HepG2 (cell line): Measurements from ENCODE around the gene SMIM13. TPM values are rescaled to one million over a fixed set of nuclear protein-coding genes. Genes with fewer than 3 reads are reported as not detected.
A peak's percentile ranks its signal among the peaks of the same experiment; 100 is the strongest.

Experiments used
- ATAC-seq: fragments of 200-7000 bp; cut with Tn5 transposase; 3 replicates; pipeline ENCODE4 v1.9.1; 2020; ENCODE audit warnings: mild to moderate bottlenecking, moderate library complexity
- BruUV-seq: library from RNA; stranded (reverse); fragments of 400-500 nt; replicated peaks from 2 replicates; lab custom pipeline; 2021; lab: Mats Ljungman, UMichigan
- CTCF ChIA-PET: fragments of 300-600 bp; formaldehyde crosslinking; extraction: SDS; loops from one replicate; lab custom pipeline; 2021; ENCODE audit warnings: low total read pairs, inconsistent platforms, low intra/inter-chr PET ratio; lab: Yijun Ruan, JAX
- POLR2A ChIA-PET: fragments of 350-600 bp; sonication (Branson Sonifier 250); formaldehyde crosslinking; loops from one replicate; lab custom pipeline; 2020; ENCODE audit warnings: antibody characterized with exemption, inconsistent platforms; lab: Yijun Ruan, JAX
- DNase-seq: peaks from one replicate; pipeline ENCODE4 v3.0.0-alpha.2; 2015; ENCODE audit warnings: low spot score
- FAIRE-seq: peaks from 3 replicates; lab custom pipeline; 2011; peaks lifted over from hg19 to GRCh38; lab: Jason Lieb, UNC
- H2AFZ ChIP-seq: one replicate; pipeline ENCODE4 v1.6.1; 2011; ENCODE audit warnings: low read length, inconsistent platforms
- H3K27ac ChIP-seq: fragments of 300-600 bp; 3 replicates; pipeline ENCODE4 v1.8.0; 2011; ENCODE audit warnings: mixed run types, mild to moderate bottlenecking, mixed read lengths, low read length, inconsistent platforms; ENCODE audit not compliant: insufficient read depth; ENCODE audit errors: extremely low read length
- H3K27me3 ChIP-seq, 2 experiments: fragments of 200-600 bp in 1 of 2; 2 replicates in 1 of 2; 3 replicates in 1 of 2; pipeline versions ENCODE4 v1.6.0 to v1.8.0; 2011; ENCODE audit warnings: low read length in 2 of 2, mild to moderate bottlenecking in 2 of 2, moderate library complexity in 2 of 2, inconsistent platforms in 1 of 2; ENCODE audit not compliant: insufficient read depth in 2 of 2, control insufficient read depth in 1 of 2
- H3K36me3 ChIP-seq, 2 experiments: fragments of 200-600 bp in 1 of 2; replicated peaks in 1 of 2; 2 replicates in 1 of 2; 3 replicates in 1 of 2; pipeline versions ENCODE4 v1.5.1 to v1.8.0; 2011; ENCODE audit warnings: low read length in 2 of 2, inconsistent platforms in 1 of 2; ENCODE audit not compliant: insufficient read depth in 2 of 2, control insufficient read depth in 1 of 2
- H3K4me1 ChIP-seq: 2 replicates; pipeline ENCODE4 v1.5.1; 2012; ENCODE audit warnings: low read length, inconsistent platforms; ENCODE audit not compliant: insufficient read depth
- H3K4me2 ChIP-seq: 2 replicates; pipeline ENCODE4 v1.6.0; 2011; ENCODE audit warnings: low read depth, low read length, inconsistent platforms
- H3K4me3 ChIP-seq, 3 experiments: fragments of 200-600 bp in 1 of 3; sonication (generic), shearing (Covaris generic) in 1 of 3; replicated peaks in 1 of 3; 2 replicates each; pipeline ENCODE4 v1.5.1; 2011 to 2016; ENCODE audit warnings: low read length in 3 of 3, inconsistent platforms in 2 of 3, low read depth in 2 of 3, mild to moderate bottlenecking in 2 of 3, control low read depth in 1 of 3, mixed read lengths in 1 of 3; ENCODE audit not compliant: insufficient read depth in 1 of 3
- H3K79me2 ChIP-seq: one replicate; pipeline ENCODE4 v1.6.1; 2011; ENCODE audit warnings: low read length, inconsistent platforms; ENCODE audit not compliant: insufficient read depth
- H3K9ac ChIP-seq: 2 replicates; pipeline ENCODE4 v1.6.0; 2011; ENCODE audit warnings: mild to moderate bottlenecking, low read depth, low read length, inconsistent platforms; ENCODE audit not compliant: insufficient read depth
- H3K9me3 ChIP-seq: 2 replicates; pipeline ENCODE4 v1.5.1; 2012; ENCODE audit warnings: mild to moderate bottlenecking, low read length
- H4K20me1 ChIP-seq: 2 replicates; pipeline ENCODE4 v1.6.0; 2011; ENCODE audit warnings: inconsistent platforms, mild to moderate bottlenecking, low read length, moderate library complexity; ENCODE audit not compliant: insufficient read depth
- ATF7-NPFF ChIP-seq: sonication (generic); formaldehyde crosslinking; IDR thresholded peaks from 2 replicates; pipeline ENCODE4 v1.8.1; 2023; ENCODE audit warnings: mild to moderate bottlenecking, low read depth, missing genetic modification reagents, moderate library complexity
- CBX5 ChIP-seq: sonication (generic); formaldehyde crosslinking; IDR thresholded peaks from 2 replicates; pipeline ENCODE4 v1.4.0; 2020; ENCODE audit warnings: missing genetic modification reagents, borderline replicate concordance
- FOSL2 ChIP-seq: sonication (generic); formaldehyde crosslinking; IDR thresholded peaks from 2 replicates; pipeline ENCODE4 v1.4.0; 2020; ENCODE audit warnings: missing genetic modification reagents
- PLRG1 ChIP-seq: fragments of 450-650 bp; conservative IDR thresholded peaks from 2 replicates; pipeline ENCODE4 v1.6.1; 2016
- POLR2AphosphoS2 ChIP-seq: IDR thresholded peaks from 2 replicates; pipeline ENCODE4 v1.6.1; 2011; ENCODE audit warnings: low read depth, low read length, improper control_type of control experiment
- RXRA ChIP-seq: sonication (generic); formaldehyde crosslinking; IDR thresholded peaks from 2 replicates; pipeline ENCODE4 v1.5.1; 2020; ENCODE audit warnings: missing genetic modification reagents
- SALL1 ChIP-seq: sonication (generic); formaldehyde crosslinking; IDR thresholded peaks from 2 replicates; pipeline ENCODE4 v1.8.0; 2022; ENCODE audit warnings: mild to moderate bottlenecking, missing genetic modification reagents
- ZNF235 ChIP-seq: sonication (generic); formaldehyde crosslinking; IDR thresholded peaks from 2 replicates; pipeline ENCODE4 v1.8.1; 2023; ENCODE audit warnings: mild to moderate bottlenecking, missing genetic modification reagents, borderline replicate concordance
- ZNF296 ChIP-seq: sonication (generic); formaldehyde crosslinking; conservative IDR thresholded peaks from 2 replicates; pipeline ENCODE4 v1.5.0; 2020; ENCODE audit warnings: mild to moderate bottlenecking, missing genetic modification reagents
- WGBS: methylation state at CpG from one replicate; pipeline ENCODE4 v1.1.6; 2017; ENCODE audit warnings: low lambda C conversion rate; 5-methylcytosine and 5-hydroxymethylcytosine counted together
- in situ Hi-C: cut with HindIII; loops from 2 replicates; pipeline ENCODE4 v1.10.0; 2017; ENCODE audit warnings: low pct_unique_long_range_greater_than_20kb; ENCODE audit not compliant: extremely low pct_ligation_motif_present
- intact Hi-C: fragments of 100-400 bp; cut with micrococcal nuclease; formaldehyde crosslinking; loops from one replicate; pipeline ENCODE4 v1.10.0; 2022; ENCODE audit not compliant: unreplicated experiment
- polyA plus RNA-seq, 8 experiments: library from polyadenylated mRNA; depleted of rRNA in 3 of 8; stranded (reverse) in 7 of 8; unstranded in 1 of 8; fragments of >200 nt; fragmentation: Illumina TruSeq in 4 of 8; extraction: Trizol in 4 of 8; gene quantifications; 2 replicates each; pipeline versions ENCODE4 v1.2.1 to v1.2.3, GENCODE V29; 2011 to 2016; ENCODE audit warnings: low read depth in 4 of 8, missing spikeins in 1 of 8, mixed read lengths in 1 of 8; ENCODE audit not compliant: insufficient read depth in 1 of 8
- total RNA-seq, 5 experiments: library from RNA; depleted of rRNA; stranded (reverse); fragments of >200 nt; fragmentation: Illumina TruSeq; extraction: Trizol; gene quantifications; 2 replicates each; pipeline ENCODE4 v1.2.3, GENCODE V29; 2016; ENCODE audit warnings: low read depth in 1 of 5
- TF ChIP-seq, protein P1 (sequence below): sonication (generic); IDR thresholded peaks from 2 replicates; pipeline ENCODE4 v1.6.1; 2016; ENCODE audit warnings: low read depth, borderline replicate concordance
- TF ChIP-seq, protein P2 (sequence below): sonication (generic); formaldehyde crosslinking; IDR thresholded peaks from 2 replicates; pipeline ENCODE4 v1.9.0; 2021; ENCODE audit warnings: missing genetic modification reagents, borderline replicate concordance

The SMIM13 gene
- total and polyA plus RNA-seq, 2 of the 13 experiments (the other 11 are each of a cell fraction or from before 2014, with no cell fraction given) = 2.7 to 10.2 TPM

DNA sequence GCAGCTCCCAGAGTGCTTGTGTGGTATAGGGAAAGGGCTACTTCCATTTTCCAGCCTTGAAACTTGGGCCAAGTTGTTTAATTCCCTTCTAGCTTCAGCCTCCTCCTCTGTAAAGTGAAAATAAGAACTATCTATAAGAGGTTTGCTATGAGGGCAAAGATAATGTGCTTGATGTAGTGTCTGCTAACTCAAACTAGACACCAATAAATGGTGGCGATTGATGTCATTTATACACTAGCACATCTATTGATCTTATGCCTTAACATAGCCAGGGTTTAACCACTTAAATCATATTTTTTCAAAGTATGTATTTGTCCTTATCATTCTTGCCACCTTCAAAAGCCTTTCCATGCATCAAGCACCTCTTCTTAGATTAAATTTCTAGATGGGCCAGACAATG, 83.6 kb downstream of the SMIM13 start:
- no peak overlapping the region for H2AFZ ChIP-seq
- H3K79me2 ChIP-seq = no peaks in the 10 kb centered on the region
- no peak overlapping the region for H3K4me2 ChIP-seq
- FAIRE-seq (no peak), ATAC-seq (no peak), DNase-seq (no peak)
- H3K9ac ChIP-seq = no peak overlapping the region
- intact Hi-C loops = loop anchor here (10.0 kb wide), 1 partner anchor 398 kb away; no protein-coding TSS in a partner anchor
- H3K4me3 ChIP-seq = no peak overlapping the region
- no peak for TF ChIP-seq ZNF235
- no peak for TF ChIP-seq POLR2AphosphoS2
- TF ChIP-seq, protein P1, sequence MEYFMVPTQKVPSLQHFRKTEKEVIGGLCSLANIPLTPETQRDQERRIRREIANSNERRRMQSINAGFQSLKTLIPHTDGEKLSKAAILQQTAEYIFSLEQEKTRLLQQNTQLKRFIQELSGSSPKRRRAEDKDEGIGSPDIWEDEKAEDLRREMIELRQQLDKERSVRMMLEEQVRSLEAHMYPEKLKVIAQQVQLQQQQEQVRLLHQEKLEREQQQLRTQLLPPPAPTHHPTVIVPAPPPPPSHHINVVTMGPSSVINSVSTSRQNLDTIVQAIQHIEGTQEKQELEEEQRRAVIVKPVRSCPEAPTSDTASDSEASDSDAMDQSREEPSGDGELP = no peak
- TF ChIP-seq FOSL2 (CRISPR knock-in tag) = no peak
- no peak for TF ChIP-seq ZNF296 (CRISPR knock-in tag)
- TF ChIP-seq ATF7-NPFF = no peak
- no peak for TF ChIP-seq PLRG1
- ChIA-PET POLR2A (no interaction called here), CTCF (no interaction called here)
- no peaks in the 10 kb centered on the region for H3K27me3 ChIP-seq
- 92% methylated on average over 1 of the region's 1 CpG for WGBS
- no peaks in the 10 kb centered on the region for H3K36me3 ChIP-seq
- H3K4me1 ChIP-seq = peaks cover 59% of the 10 kb centered on the region
- no TSS peak for BruUV-seq
- in situ Hi-C loops = no loop called here
- H4K20me1 ChIP-seq = no peaks in the 10 kb centered on the region
- no peak overlapping the region for H3K27ac ChIP-seq
- no peaks in the 10 kb centered on the region for H3K9me3 ChIP-seq

DNA sequence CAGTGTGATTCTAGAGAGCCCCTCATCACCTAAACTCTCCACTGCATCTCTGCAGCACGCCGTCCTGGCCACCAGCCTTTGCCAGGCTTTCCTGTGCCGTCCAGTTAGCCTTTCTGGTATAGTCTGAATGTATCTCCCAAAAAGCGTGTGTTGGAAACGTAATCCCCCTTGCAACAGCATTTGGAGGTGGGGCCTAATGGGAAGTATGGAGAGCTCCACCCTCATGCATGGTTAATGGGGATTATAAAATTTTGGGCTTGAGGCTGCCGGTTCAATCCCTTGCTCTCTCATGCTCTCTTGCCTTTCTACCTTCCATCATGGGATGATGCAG, 85.4 kb downstream of the SMIM13 start:
- 0 out of 2 replicates have a peak, but pooled peaks have one; percentile 26 for TF ChIP-seq CBX5
- 0 out of 2 replicates have a peak, but pooled peaks have one; percentile 10 for TF ChIP-seq RXRA
- TF ChIP-seq, protein P2, sequence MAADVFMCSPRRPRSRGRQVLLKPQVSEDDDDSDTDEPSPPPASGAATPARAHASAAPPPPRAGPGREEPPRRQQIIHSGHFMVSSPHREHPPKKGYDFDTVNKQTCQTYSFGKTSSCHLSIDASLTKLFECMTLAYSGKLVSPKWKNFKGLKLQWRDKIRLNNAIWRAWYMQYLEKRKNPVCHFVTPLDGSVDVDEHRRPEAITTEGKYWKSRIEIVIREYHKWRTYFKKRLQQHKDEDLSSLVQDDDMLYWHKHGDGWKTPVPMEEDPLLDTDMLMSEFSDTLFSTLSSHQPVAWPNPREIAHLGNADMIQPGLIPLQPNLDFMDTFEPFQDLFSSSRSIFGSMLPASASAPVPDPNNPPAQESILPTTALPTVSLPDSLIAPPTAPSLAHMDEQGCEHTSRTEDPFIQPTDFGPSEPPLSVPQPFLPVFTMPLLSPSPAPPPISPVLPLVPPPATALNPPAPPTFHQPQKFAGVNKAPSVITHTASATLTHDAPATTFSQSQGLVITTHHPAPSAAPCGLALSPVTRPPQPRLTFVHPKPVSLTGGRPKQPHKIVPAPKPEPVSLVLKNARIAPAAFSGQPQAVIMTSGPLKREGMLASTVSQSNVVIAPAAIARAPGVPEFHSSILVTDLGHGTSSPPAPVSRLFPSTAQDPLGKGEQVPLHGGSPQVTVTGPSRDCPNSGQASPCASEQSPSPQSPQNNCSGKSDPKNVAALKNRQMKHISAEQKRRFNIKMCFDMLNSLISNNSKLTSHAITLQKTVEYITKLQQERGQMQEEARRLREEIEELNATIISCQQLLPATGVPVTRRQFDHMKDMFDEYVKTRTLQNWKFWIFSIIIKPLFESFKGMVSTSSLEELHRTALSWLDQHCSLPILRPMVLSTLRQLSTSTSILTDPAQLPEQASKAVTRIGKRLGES (CRISPR knock-in tag) = no peak
- 0 out of 2 replicates have a peak, but pooled peaks have one; percentile 6 for TF ChIP-seq SALL1 (CRISPR knock-in tag)
- DNase-seq (no peak), FAIRE-seq (no peak), ATAC-seq (peak; percentile 13)
- Histone ChIP-seq H3K36me3 (peaks cover 0 to 5% of the 10 kb centered on the region in 2 experiments; a peak in 2 of 5 replicates), H3K79me2 (no peaks in the 10 kb centered on the region), H2AFZ (no peak overlapping the region), H3K27ac (no peak overlapping the region), H3K4me2 (no peak overlapping the region), H4K20me1 (peaks cover 5% of the 10 kb centered on the region; the same call in 1 of the 2 replicates), H3K4me1 (peaks cover 41% of the 10 kb centered on the region), H3K27me3 (no peaks in the 10 kb centered on the region), H3K4me3 (no peak overlapping the region), H3K9ac (no peak overlapping the region), H3K9me3 (no peaks in the 10 kb centered on the region)
- 86% methylated on average over 6 of the region's 6 CpGs for WGBS
- ChIA-PET CTCF (no interaction called here), POLR2A (interaction anchor here (1.5 kb wide), 2 partner anchors 23 to 53 kb away, joined by 8 to 17 read pairs; partner anchors contain the start of gene NEDD9)
- BruUV-seq = no TSS peak
- in situ Hi-C loops = no loop called here
- intact Hi-C loops = loop anchor here (10.0 kb wide), 1 partner anchor 396 kb away; no protein-coding TSS in a partner anchor
